ENCODE results near the gene NETO2. TPM values are rescaled to one million over a fixed set of nuclear protein-coding genes. Genes with fewer than 3 reads are reported as not detected.

NETO2 gene
- total and polyA plus RNA-seq, 8 donors, result 9.7 to 49.9 (median 43.0) TPM

GRCh38 chr16:47028767-47029377, 114.9 kb downstream of the NETO2 start:
- H3K4me1 ChIP-seq, result no peaks in the 10 kb centered on the region
- ATAC-seq (no peak), DNase-seq (no peak)
- H3K4me3 ChIP-seq, result no peak overlapping the region
- no peaks in the 10 kb centered on the region for H3K9me3 ChIP-seq
- TF ChIP-seq CTCF (IDR thresholded peaks at IDR 0.05), result no peak
- no peaks in the 10 kb centered on the region for H3K36me3 ChIP-seq
- no peak overlapping the region for H3K27ac ChIP-seq
- no peaks in the 10 kb centered on the region for H3K27me3 ChIP-seq
- intact Hi-C loops (cut with DNase I), result no loop called here

Other genes starting within 250 kb of the NETO2 start
- 10 to 100 TPM; 41.8 to 45.4 TPM for gene DNAJA2, start 170.3 kb downstream of the NETO2 start, total RNA-seq
- 10 to 100 TPM; 64.0 to 71.4 (median 68.0) TPM for gene DNAJA2, start 170.3 kb downstream of the NETO2 start, polyA plus RNA-seq (ENCODE audit: insufficient read length in 6 of 6)